Panc1 (cell line): Measurements from ENCODE around the gene BRAP.
A peak's percentile ranks its signal among the peaks of the same experiment; 100 is the strongest.

ENCODE experiments used
- REST ChIP-seq, 2 experiments: IDR thresholded peaks; 2 replicates each; pipeline ENCODE4 v1.6.1; 2011 to 2012; ENCODE audit warnings: low read depth in 2 of 2, control low read depth in 1 of 2, low read length in 1 of 2, mild to moderate bottlenecking in 1 of 2, moderate library complexity in 1 of 2; ENCODE audit not compliant: insufficient read depth in 1 of 2
- SIN3A ChIP-seq: IDR thresholded peaks from 2 replicates; pipeline ENCODE4 v1.6.1; 2012; ENCODE audit warnings: low read depth, mild to moderate bottlenecking, low read length, moderate library complexity, borderline replicate concordance; ENCODE audit not compliant: insufficient read depth
- TF ChIP-seq, protein P1 (sequence below): fragments of 450-650 bp; IDR thresholded peaks from 2 replicates; pipeline ENCODE4 v1.5.1; 2017; ENCODE audit warnings: mild to moderate bottlenecking

- TF ChIP-seq SIN3A: peak; percentile 40; the same call in 1 of the 2 replicates
- TF ChIP-seq, protein P1, sequence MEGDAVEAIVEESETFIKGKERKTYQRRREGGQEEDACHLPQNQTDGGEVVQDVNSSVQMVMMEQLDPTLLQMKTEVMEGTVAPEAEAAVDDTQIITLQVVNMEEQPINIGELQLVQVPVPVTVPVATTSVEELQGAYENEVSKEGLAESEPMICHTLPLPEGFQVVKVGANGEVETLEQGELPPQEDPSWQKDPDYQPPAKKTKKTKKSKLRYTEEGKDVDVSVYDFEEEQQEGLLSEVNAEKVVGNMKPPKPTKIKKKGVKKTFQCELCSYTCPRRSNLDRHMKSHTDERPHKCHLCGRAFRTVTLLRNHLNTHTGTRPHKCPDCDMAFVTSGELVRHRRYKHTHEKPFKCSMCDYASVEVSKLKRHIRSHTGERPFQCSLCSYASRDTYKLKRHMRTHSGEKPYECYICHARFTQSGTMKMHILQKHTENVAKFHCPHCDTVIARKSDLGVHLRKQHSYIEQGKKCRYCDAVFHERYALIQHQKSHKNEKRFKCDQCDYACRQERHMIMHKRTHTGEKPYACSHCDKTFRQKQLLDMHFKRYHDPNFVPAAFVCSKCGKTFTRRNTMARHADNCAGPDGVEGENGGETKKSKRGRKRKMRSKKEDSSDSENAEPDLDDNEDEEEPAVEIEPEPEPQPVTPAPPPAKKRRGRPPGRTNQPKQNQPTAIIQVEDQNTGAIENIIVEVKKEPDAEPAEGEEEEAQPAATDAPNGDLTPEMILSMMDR: no peak
- no peak for TF ChIP-seq REST (IDR thresholded peaks at IDR 0.05; ENCODE audit: insufficient read depth in 1 of 2, low read depth in 2 of 2, low read length in 1 of 2)
Observed at GRCh38 chr12:111599453-111600204, 86.1 kb downstream of the BRAP start.
